Fibroblast of skin of back (primary cell): ENCODE measurements around the gene ABCG2.
"Not testable (repeated sequence)": the region's sequence is repeated elsewhere in the genome, so short reads cannot be mapped to it uniquely, and the experiment has no call there.

Source experiments
- DNase-seq: peaks from one replicate; pipeline ENCODE4 v3.0.0-alpha.2; 2013

The ABCG2 gene

DNA sequence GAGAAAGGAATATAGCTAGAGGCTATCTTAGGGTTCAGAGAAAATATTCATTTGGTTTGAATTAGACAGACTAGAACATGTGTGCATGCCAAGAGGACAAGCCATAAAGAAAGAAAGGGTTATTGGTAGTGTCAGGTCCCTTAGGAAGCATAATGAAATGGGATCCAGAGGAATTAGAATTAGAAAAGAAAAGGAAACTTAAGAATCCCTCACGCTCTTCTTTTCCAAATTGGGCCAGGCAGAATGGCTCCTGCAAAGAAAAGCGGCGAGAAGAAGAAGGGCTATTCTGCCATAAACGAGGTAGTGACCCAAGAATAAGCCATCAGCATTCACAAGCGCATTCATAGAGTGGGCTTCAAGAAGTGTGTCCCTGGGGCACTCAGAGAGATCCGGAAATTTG lies 4.9 kb upstream of the ABCG2 start:
- no peak for DNase-seq

DNA sequence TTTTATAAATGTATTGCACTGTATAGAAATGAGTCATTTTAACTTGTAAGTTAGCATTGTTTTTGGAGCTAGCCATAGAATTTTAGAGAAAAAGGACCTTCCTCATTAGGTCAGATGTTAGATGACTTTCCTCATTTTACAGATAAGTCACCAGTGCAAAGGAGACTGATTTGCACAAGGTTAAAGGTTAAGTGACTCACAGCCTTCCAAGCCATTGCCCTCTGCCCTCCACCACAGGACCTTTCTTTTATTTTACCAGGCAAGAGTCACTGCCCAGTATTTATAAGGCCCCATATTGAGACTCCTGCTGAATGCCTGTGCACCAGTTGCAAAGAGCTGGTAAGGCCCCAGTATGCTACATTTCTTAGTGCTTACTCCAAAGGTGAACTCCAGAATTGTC lies 4.2 kb upstream of the ABCG2 start:
- no peak for DNase-seq

DNA sequence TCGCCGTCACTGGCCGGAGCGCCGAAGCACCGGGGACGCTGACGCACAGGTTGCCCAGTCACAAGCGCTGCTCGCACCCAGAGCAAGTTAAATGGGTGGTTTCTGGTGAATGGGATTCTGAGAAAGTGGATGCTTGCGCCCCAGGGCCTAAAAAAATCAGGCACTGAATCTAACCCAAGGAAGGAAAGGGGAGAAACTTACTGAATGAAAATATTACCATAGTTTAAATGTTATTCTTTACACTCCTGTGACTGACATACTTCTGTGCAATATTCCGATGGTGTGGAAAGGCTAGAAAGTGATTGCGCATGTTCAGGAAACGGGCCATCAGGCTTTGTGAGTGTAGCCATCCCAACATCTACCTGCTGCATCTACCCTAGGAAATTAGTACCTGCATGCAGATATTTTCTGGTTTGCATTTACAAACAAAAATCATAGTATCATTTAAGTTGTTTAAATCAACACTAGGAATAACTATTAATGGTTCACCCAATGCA lies 838 bp upstream of the ABCG2 start:
- DNase-seq: no peak

DNA sequence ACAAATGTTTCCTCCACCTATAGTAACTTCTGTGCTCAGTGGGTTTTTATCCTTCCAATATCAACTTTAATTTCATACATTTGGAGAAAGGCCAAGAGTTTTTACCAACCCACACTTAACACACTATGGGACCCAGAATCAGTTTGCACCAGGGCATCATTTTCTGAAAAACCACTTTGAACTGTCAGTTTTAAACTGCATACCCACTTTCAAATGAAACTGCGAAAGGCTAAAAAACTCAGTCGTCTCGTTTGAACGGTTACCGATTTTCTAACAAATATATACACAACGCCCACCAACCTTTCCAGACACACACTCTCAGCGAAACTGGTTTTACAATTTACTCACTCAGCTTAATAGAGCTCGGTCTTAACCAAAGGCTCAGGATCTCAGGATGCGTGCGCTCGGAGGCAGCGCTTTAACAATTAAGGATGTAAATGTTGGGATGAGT lies 376 bp downstream of the ABCG2 start:
- DNase-seq: no peak

DNA sequence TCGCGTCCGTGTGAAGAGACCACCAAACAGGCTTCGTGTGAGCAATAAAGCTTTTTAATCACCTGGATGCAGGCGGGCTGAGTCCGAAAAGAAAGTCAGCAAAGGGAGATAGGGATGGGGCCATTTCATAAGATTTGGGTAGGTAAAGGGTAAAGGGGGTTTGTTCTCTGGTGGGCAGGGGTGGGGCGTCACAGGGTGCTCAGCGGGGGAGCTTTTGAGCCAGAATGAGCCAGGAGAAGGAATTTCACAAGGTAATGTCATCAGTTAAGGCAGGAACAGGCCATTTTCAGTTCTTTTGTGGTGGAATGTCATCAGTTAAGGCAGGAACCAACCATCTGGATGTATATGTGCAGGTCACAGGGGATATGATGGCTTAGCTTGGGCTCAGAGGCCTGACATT lies 6.1 kb downstream of the ABCG2 start:
- DNase-seq: not testable (repeated sequence)

DNA sequence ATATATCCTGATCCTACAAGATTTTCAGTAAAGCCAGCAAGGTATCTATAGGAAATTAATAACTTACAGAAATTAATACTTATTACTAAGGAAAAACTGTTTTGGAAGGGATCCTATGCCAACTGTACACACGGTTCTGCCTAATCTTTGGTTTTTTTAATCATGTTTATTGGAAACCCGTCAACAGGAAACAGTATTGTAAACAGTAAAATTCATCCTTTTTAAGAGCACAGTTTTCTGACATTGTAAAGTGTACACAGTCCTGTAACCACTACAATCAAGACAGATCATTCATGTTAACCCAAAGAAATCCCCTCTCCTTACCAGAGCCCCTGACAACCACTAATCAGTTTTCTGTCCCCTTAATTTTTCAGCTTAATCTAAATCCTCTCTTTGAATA lies 9.9 kb downstream of the ABCG2 start:
- DNase-seq: no peak

DNA sequence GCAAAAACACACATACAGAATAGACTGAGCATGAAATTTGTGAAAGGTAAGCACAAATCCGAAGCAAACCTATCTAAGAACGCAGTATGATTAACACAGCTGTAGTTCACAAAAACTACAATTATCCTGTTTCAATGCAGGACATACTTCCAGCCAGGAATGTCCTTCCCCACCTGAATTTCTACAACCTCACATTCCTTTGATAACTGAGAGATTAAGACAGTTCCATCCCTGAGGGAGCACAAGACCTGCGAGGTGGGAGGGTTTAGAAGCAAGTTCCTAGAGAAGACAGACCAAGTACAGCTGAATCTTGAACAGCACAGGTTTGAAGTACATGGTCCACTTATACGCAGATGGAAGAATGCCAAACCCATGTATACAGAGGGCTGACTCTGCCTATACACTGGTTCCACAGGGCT lies 10.6 kb downstream of the ABCG2 start:
- no peak for DNase-seq

DNA sequence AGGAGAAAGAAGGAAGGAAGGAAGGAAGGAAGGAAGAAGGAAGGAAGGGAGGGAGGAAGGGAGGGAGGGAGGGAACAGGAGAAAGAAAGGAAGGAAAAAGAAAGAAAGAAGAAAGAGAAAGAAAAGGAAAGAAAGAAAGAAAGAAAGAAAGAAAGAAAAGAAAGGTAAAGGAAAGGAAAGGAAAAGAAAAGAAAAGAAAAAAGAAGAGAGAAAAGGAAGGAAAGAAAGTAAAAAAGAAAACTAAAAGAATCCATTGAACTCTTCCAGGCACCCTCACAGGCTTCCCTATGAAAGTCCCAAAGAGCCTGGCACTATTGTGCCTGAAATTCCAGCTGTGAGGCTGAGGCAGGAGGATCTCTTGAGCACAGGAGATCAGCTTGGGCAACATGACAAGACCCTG lies 11.5 kb downstream of the ABCG2 start:
- DNase-seq: no peak

DNA sequence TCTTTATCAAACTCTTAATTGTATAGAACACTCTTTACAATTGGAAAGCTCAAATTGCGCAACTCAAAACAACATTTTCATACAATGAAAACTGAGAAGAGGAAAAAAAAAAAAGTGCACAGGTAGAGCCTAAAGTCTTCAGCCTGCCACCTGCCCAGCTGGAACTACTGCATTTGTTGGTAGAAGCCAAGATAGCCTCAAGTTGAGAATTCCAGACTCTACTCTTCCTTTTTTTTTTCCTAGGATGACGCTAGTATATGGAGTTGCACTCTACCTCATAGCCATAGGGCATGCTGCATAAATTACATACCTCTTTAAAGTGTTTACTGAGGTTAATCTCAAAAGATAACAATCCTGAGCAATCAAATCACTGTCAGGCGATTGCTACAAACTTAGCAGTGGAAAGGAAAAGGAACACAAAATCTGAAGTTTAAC lies 13.6 kb downstream of the ABCG2 start:
- no peak for DNase-seq

DNA sequence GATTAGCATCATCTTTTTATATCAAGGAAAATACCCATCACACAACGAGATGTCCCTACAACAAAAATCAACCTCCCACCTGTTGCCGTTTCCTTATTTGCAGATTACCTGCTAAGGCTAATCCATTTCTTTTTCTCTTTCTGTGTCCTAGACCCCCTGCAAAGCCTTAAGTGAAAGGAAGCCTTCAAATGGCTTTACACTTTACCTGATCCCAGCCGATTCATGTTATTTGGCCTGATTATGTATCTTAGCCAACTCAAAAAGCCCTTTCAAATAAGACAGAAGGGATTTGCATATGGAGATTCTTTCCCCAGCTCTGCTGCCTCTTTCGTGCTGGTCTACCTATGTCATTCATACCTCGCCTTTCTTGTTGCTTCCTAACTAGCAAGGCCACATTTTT lies 14.4 kb downstream of the ABCG2 start:
- no peak for DNase-seq

DNA sequence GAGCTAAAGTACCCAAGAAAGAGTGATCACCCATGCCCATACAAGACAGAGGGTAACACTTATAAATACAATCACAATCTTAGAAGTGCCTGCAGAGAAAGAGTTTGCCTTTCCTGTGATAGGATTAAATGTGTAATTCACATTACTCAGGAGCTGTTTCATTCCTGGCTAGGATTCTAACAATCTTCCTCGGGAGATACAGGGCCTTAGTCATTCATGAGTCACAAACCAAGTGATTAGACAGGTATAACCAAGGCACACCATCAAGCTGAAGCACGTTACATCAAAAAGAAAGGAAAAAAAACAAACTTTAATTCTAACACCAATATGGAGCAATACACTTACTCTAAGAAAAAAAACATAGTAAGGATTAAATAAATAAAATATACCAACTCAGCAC lies 14.9 kb downstream of the ABCG2 start:
- DNase-seq: peak; percentile 48

DNA sequence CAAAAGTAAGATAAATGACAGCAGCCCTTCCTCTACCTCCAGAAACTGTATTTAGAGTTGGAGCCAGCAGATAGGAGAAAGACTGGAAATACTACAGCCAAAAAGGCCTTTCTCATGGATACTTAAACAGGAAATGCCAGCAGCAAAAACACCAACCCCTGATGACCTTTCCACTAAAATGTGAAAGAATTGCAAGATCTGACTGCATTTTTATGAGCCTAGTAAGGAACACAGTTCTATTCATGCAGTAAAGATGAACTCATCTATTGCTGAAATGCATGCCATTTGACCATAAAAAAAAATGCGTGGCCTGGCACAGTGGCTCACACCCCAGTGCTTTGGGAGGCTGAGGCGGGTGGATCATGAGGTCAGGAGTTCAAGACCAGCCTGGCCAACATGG lies 19.9 kb downstream of the ABCG2 start:
- DNase-seq: peak; percentile 79

DNA sequence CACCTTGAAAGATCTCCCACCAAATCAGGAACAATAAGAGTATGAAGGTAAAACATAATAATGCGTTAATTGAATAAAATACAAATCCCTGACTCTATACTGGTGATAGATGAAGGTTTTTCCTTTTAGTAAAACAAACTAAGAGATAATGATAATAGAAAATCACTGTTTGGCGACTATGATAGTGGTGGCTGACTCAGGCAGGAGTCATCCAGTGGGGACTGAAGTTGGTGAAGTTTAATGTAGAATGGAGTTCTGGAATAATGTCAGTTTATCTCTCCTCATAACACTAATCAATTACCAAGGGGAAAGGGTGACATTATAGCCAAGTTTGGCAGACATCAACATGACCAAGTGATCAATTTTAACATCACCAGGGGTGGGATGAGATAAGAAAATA lies 21.3 kb downstream of the ABCG2 start:
- DNase-seq: peak; percentile 49

DNA sequence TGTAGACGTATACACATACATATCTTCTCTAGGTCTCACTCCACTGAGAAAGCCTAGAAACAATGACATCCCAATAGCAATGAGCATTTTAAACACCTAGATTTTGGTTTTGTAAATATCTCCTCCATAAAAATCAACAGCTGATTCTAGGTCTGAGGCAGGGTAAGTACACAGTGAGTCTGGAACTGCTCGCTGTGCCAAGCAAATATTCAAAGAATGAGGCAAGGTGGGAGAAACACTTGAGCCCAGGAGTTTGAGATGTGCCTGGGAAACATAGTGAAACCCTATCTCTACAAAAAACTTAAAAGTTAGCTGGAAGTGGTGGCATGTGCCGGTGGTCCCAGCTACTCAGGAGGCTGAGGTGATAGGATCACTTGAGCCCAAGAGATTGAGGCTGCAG lies 22.2 kb downstream of the ABCG2 start:
- DNase-seq: no peak

DNA sequence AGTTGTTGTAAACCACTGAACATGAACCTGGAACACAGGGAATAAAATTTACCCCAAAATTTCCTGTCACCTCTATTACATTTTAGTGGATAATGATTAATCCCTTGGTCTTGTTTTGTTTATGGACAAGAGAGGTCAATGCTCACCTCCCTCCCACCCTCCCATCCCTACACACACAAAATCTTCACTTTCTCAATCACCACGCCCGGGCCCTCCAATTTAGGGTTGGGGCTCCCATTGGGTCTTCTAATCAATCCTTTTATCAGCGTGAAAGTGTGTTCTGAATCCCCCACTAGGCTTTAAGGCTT lies 23.1 kb downstream of the ABCG2 start:
- no peak for DNase-seq

DNA sequence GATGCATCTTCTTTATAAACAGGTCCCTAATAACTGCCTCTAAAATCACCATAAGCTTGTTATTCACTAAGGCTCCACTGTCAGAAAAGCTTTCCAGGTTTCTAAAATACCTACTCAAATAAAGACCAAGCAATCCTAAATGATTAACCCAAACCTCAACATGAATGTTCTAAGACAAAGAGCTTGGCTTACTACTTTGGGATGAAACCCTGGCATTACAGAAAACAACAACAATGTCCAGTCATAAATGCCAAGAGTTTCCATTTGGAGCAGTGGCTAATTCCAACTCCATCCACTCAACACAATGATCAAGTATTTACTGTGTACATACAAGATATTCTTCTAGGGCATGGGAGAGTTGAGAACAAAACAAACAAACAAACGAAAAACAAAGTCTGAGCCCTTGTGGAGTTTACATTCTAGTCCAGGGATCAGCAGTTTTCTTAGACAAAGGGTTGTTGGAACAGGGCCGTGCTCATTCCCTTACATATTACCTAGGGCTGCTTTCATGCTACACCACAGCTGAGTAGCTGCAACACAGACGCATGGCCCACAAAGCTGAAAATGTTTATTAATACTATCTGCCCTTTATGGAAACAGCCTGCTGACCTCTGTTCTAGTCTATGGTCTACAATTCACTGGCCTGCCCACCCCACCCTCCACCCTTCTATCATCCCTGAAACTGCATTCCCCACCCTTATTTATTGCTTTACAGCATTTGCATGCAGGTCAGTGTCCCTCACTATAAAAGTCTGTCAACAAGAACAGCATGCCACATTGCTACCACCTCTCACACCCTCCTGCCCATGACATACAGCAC lies 23.7 kb downstream of the ABCG2 start:
- no peak for DNase-seq

DNA sequence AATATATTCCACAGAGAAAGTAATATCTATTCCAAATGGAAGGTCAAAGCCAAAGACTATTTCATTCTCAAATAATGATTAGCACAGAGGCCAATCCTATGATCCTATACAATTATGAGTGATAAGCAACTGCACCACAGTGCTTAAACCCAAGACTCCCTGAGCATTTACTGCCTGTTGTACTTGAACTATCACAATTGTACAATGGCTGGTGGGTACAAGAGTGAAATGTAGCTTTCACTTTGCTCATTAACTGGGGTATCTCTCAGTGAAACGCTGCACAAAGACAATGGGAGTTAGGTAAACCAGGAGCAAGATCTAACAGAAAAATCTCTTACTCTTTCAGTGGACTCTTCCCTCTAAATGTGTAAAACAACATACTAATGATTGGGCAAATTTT lies 24.3 kb downstream of the ABCG2 start:
- DNase-seq: no peak

DNA sequence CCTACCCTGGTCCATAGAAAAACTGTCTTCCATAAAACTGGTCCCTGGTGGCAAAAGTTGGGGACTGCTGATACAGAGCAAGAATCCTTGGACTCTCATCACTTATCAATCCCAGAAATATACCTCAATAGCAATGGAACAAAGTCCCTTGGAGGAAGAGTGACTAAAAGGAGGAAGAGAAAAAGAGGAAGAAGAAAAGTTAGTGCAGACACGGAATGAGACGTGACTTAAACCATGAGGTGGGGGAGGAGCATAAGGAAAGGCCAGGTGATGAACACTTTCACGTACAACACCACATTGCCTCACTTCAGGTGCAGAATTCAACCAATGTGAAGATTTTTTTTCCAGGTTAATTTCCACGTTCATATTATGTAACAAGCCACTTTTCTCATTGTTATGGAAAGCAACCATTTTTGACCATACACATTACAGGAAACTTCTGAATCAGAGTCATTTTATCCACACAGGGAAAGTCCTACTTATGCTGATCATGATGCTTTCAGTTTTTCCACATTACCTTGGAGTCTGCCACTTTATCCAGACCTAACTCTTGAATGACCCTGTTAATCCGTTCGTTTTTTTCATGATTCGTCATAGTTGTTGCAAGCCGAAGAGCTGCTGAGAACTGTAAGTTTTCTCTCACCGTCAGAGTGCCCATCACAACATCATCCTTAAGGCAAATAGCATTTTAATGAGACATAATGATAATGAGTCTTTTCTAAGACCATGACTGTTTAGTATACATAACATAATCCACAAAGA lies 27.7 kb downstream of the ABCG2 start:
- DNase-seq: no peak

DNA sequence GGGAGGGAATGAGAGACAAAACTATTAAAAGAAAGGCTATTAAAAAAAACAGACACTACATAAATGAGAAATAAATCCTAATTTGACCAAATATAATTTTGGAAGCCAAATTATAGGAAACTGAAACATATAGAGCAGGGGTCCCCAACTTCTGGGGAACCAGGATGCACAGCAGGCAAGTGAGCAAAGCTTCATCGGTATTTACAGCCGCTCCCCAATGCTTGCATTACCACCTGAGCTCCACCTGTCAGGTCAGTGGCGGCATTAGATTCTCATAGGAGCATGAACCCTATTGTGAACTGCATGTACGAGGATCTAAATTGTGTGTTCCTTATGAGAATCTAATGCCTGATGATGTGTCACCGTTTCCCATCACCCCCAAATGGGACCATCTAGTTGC lies 28.4 kb downstream of the ABCG2 start:
- no peak for DNase-seq

DNA sequence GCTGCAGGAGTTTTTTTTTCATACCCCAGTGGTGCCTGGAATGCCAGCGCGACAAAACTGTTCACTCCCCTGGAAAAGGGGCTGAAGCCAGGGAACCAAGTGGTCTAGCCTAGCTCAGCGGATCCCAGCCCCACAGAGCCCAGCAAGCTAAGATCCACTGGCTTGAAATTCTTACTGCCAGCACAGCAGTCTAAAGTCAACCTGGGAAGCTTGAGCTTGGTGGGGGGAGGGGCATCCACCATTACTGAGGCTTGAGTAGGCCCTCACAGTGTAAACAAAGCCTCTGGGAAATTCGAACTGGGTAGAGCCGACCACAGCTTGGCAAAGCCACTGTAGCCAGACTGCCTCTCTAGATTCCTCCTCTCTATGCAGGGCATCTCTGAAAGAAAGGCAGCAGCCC lies 36.2 kb downstream of the ABCG2 start:
- DNase-seq: not testable (repeated sequence)

DNA sequence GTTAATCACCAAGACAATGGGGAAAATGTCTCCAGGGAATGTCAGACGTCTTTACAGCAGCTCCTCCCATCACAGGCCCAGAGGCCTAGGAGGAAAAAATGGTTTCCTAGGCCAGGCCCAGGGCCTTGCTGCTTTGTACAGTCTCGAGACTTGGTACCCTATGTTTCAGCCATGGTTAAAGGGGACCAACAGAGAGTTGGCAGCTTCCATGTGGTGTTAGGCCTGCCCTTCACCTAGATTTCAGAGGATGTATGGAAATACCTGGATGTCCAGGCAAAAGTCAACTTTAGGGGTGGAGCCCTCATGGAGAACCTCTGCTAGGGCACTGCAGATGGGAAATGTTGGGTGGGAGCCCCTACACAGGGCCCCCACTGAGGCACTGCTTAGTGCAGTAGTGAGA lies 38.5 kb downstream of the ABCG2 start:
- no peak for DNase-seq

DNA sequence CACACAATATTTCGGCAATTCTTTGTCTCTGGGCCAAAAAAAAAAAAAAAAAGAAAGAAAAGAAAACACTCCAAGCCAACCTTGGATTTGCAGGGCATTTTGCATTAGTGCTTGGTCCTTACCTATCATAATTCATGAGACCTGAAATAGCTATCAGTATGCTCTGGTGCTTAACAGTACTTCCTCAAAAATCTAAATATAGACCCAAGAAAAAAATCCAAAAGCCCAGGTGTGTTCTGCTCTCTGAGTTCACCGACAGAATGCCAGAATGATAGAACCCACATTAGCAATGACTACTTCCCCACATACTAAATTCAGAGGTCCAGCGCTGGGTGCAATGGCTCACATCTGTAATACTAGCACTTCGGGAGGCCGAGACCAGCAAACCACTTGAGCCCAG lies 42.9 kb downstream of the ABCG2 start:
- DNase-seq: no peak

DNA sequence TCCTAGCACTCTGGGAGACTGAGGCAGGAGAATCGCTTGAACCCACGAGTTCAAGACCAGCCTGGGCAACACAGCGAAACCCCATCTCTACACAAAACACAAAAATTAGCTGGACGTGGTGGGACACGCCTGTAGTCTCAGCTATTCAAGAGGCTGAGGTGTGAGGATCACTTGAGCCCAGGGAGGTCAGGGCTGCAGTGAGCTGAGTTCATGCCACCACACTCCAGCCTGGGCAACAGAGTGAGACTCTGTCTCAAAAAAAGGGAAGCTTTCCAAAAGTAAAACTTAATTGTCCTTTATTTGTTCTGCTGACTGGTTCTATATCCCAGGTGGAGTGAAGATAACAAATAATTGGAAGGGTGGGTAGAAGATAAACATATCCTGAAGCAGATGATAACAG lies 45.6 kb downstream of the ABCG2 start:
- DNase-seq: no peak

DNA sequence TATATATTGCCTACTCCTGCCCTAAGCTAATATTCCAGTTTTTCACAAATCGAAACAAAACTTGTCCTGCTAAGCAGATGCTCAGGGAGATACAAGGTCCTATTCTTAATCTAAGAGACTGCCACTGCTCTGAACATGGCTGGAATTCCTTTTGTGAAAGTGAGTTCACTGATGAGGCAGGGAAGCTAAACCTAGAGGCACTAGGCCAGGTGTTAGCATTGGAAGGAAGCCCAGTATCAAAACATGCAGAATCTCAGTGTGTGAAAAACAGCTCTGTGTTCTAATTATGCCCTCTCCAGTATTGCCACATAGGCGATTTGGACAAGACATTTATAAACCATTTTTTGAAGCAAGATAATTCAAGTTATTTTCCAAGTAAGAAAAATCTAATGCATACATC lies 47.6 kb downstream of the ABCG2 start:
- DNase-seq: no peak
